ENCODE data around the gene MAIP1. TPM values are rescaled to one million over a fixed set of nuclear protein-coding genes. Genes with fewer than 3 reads are reported as not detected.
"Not testable (repeated sequence)": the region's sequence is repeated elsewhere in the genome, so short reads cannot be mapped to it uniquely, and the experiment has no call there.

Gene MAIP1
- total and polyA plus RNA-seq, 2 donors (not counting 3 experiments of a cell fraction or from before 2014, with no cell fraction given): 12.0 to 17.7 TPM

- H2AFZ ChIP-seq (ENCODE audit: low read depth, low read length); dilution Hi-C loops (cut with MboI; ENCODE audit: extremely low pct_ligation_motif_present, low sequenced_read_pairs); intact Hi-C loops (cut with micrococcal nuclease); H3K27me3 ChIP-seq (ENCODE audit: control insufficient read depth in 2 of 2, insufficient read depth in 2 of 2, low read length in 2 of 2); H3K9me3 ChIP-seq (replicated peaks; ENCODE audit: control insufficient read depth, insufficient read depth, low read length); H3K27ac ChIP-seq (ENCODE audit: insufficient read depth, low read depth, low read length); BruUV-seq (replicated peaks); H4K20me1 ChIP-seq (replicated peaks; ENCODE audit: control insufficient read depth, extremely low read depth, insufficient read depth, low read length); H3K9me1 ChIP-seq (replicated peaks; ENCODE audit: control insufficient read depth, extremely low read depth, insufficient read depth, low read length); CTCF ChIA-PET; DNase-seq (ENCODE audit: low read depth, low spot score); FAIRE-seq; H3K36me3 ChIP-seq (ENCODE audit: control insufficient read depth in 2 of 2, extremely low read depth in 1 of 2, insufficient read depth in 2 of 2, low read length in 2 of 2): not testable (repeated sequence)
- Histone ChIP-seq H3K4me1 (ENCODE audit: control insufficient read depth, extremely low read depth, insufficient read depth, low read length) (peaks cover 30% of the 10 kb centered on the region), H3K79me2 (ENCODE audit: control insufficient read depth, insufficient read depth, low read length) (peaks cover 58% of the 10 kb centered on the region), H3K4me3 (replicated peaks in 1 of 3; ENCODE audit: insufficient read depth in 1 of 3, low read depth in 1 of 3, low read length in 3 of 3) (peak overlapping the region; percentile 92 to 100 (median 100)), H3K9ac (replicated peaks; ENCODE audit: extremely low read depth, insufficient read depth, low read length) (peak overlapping the region; percentile 97), H3K4me2 (ENCODE audit: insufficient read depth, low read length) (peak overlapping the region; percentile 99)
- POLR2A ChIA-PET: interaction anchor here (0.5 kb wide), 1 partner anchor 8 kb away, joined by 5 read pairs; no protein-coding TSS in a partner anchor
Observed at GRCh38 chr2:199912553-199913114, 42.7 kb upstream of the MAIP1 start.

GRCh38 chr2:199914372-199914958, 40.9 kb upstream of the MAIP1 start:
- Histone ChIP-seq H3K36me3 (ENCODE audit: control insufficient read depth in 2 of 2, extremely low read depth in 1 of 2, insufficient read depth in 2 of 2, low read length in 2 of 2) (peaks cover 2 to 5% of the 10 kb centered on the region in 2 experiments), H3K79me2 (ENCODE audit: control insufficient read depth, insufficient read depth, low read length) (peaks cover 74% of the 10 kb centered on the region), H3K4me2 (ENCODE audit: insufficient read depth, low read length) (peak overlapping the region; percentile 86), H3K27ac (ENCODE audit: insufficient read depth, low read depth, low read length) (no peak overlapping the region), H2AFZ (ENCODE audit: low read depth, low read length) (no peak overlapping the region), H3K9me1 (replicated peaks; ENCODE audit: control insufficient read depth, extremely low read depth, insufficient read depth, low read length) (no peaks in the 10 kb centered on the region), H4K20me1 (replicated peaks; ENCODE audit: control insufficient read depth, extremely low read depth, insufficient read depth, low read length) (no peaks in the 10 kb centered on the region), H3K4me1 (ENCODE audit: control insufficient read depth, extremely low read depth, insufficient read depth, low read length) (peaks cover 30% of the 10 kb centered on the region), H3K4me3 (replicated peaks in 1 of 3; ENCODE audit: insufficient read depth in 1 of 3, low read depth in 1 of 3, low read length in 3 of 3) (no peak overlapping the region), H3K9ac (replicated peaks; ENCODE audit: extremely low read depth, insufficient read depth, low read length) (no peak overlapping the region), H3K27me3 (ENCODE audit: control insufficient read depth in 2 of 2, insufficient read depth in 2 of 2, low read length in 2 of 2) (no peaks in the 10 kb centered on the region), H3K9me3 (replicated peaks; ENCODE audit: control insufficient read depth, insufficient read depth, low read length) (no peaks in the 10 kb centered on the region)
- FAIRE-seq (no peak), DNase-seq (ENCODE audit: low read depth, low spot score) (peak; percentile 32)
- dilution Hi-C loops (cut with MboI; ENCODE audit: extremely low pct_ligation_motif_present, low sequenced_read_pairs): no loop called here
- ChIA-PET CTCF (no interaction called here), POLR2A (no interaction called here)
- no TSS peak for BruUV-seq (replicated peaks)
- intact Hi-C loops (cut with micrococcal nuclease): loop anchor here (1.0 kb wide), 1 partner anchor 9 kb away; no protein-coding TSS in a partner anchor
- TF ChIP-seq GATA2 (IDR thresholded peaks at IDR 0.05; ENCODE audit: insufficient read depth, insufficient read length, low read depth, low read length) (no peak), CTCF (IDR thresholded peaks at IDR 0.05; ENCODE audit: extremely low read depth in 1 of 2, insufficient read depth in 1 of 2, low read depth in 1 of 2, low read length in 2 of 2) (no peak), MAX (IDR thresholded peaks at IDR 0.05; ENCODE audit: insufficient read depth, insufficient read length) (no peak), POLR2AphosphoS5 (IDR thresholded peaks at IDR 0.05; ENCODE audit: insufficient read depth, low read depth, low read length) (no peak), MYC (IDR thresholded peaks at IDR 0.05; ENCODE audit: low read depth, low read length) (no peak), POLR2A (IDR thresholded peaks at IDR 0.05; ENCODE audit: low read depth, low read length) (no peak), FOS (IDR thresholded peaks at IDR 0.05; ENCODE audit: borderline replicate concordance, insufficient read depth, low read length) (no peak), JUN (IDR thresholded peaks at IDR 0.05; ENCODE audit: borderline replicate concordance, insufficient read depth, insufficient read length, low read depth) (no peak), EZH2 (IDR thresholded peaks at IDR 0.05; ENCODE audit: borderline replicate concordance, low read depth, low read length, severe bottlenecking) (no peak)

Data from endothelial cell of umbilical vein (primary cell).